Measurements from ENCODE around the gene FAM222A. TPM values are rescaled to one million over a fixed set of nuclear protein-coding genes. Genes with fewer than 3 reads are reported as not detected.
A peak's percentile ranks its signal among the peaks of the same experiment; 100 is the strongest.

FAM222A gene
- 1 to 10 TPM in 2 of 4 donors, under 1 TPM in 1, not detected in 1; 0.34 to 3.5 (median 1.7) TPM for total RNA-seq

- Histone ChIP-seq H3K27me3 (peaks cover 0 to 13% of the 10 kb centered on the region in 2 donors), H3K4me3 (peak within 1 kb of the TSS; percentile 24 to 67), H3K4me1 (no peaks in the 10 kb centered on the region), H3K9me3 (no peaks in the 10 kb centered on the region), H3K27ac (no peak within 1 kb of the TSS), H3K36me3 (no peaks in the 10 kb centered on the region)
- TF ChIP-seq POLR2A (IDR thresholded peaks at IDR 0.05) = peak; percentile 78 to 81
- peak; percentile 17 to 42 (median 30) for TF ChIP-seq CTCF (IDR thresholded peaks at IDR 0.05)
- DNase-seq = peak; percentile 96 to 99
- intact Hi-C loops (cut with DNase I; ENCODE audit: low total_unique reads) = no loop called here
These were observed at the start of gene FAM222A for GRCh38 chr12:109713187-109714070. Gene FAM222A (plus strand): TSS chr12:109713825. CDS start chr12:109744147, 30,322 bp downstream.

- intact Hi-C loops (cut with DNase I; ENCODE audit: low total_unique reads) = no loop called here
- Histone ChIP-seq H3K4me3 (no peak overlapping the region), H3K9me3 (no peaks in the 10 kb centered on the region), H3K36me3 (no peaks in the 10 kb centered on the region), H3K27ac (no peak overlapping the region), H3K27me3 (no peaks in the 10 kb centered on the region), H3K4me1 (no peaks in the 10 kb centered on the region)
- TF ChIP-seq CTCF (IDR thresholded peaks at IDR 0.05) = no peak
- no peak for TF ChIP-seq POLR2A (IDR thresholded peaks at IDR 0.05)
- no peak for DNase-seq
These were observed 49.2 kb upstream of the FAM222A start for GRCh38 chr12:109664402-109664801.

- H3K27ac ChIP-seq = no peak overlapping the region
- no peaks in the 10 kb centered on the region for H3K36me3 ChIP-seq
- no peaks in the 10 kb centered on the region for H3K27me3 ChIP-seq
- intact Hi-C loops (cut with DNase I; ENCODE audit: low total_unique reads) = no loop called here
- no peak overlapping the region for H3K4me3 ChIP-seq
- no peaks in the 10 kb centered on the region for H3K4me1 ChIP-seq
- no peak for DNase-seq
- no peak for TF ChIP-seq CTCF (IDR thresholded peaks at IDR 0.05)
- TF ChIP-seq POLR2A (IDR thresholded peaks at IDR 0.05) = no peak
- no peaks in the 10 kb centered on the region for H3K9me3 ChIP-seq
These were observed 47.6 kb upstream of the FAM222A start for GRCh38 chr12:109666068-109666467.

GRCh38 chr12:109670731-109671130, 42.9 kb upstream of the FAM222A start:
- Histone ChIP-seq H3K4me1 (no peaks in the 10 kb centered on the region), H3K9me3 (no peaks in the 10 kb centered on the region), H3K4me3 (no peak overlapping the region), H3K36me3 (no peaks in the 10 kb centered on the region), H3K27me3 (no peaks in the 10 kb centered on the region), H3K27ac (no peak overlapping the region)
- TF ChIP-seq POLR2A (IDR thresholded peaks at IDR 0.05) (no peak), CTCF (IDR thresholded peaks at IDR 0.05) (no peak)
- intact Hi-C loops (cut with DNase I; ENCODE audit: low total_unique reads) = no loop called here
- DNase-seq = no peak

- no peak for TF ChIP-seq POLR2A (IDR thresholded peaks at IDR 0.05)
- no peak for TF ChIP-seq CTCF (IDR thresholded peaks at IDR 0.05)
- Histone ChIP-seq H3K4me1 (no peaks in the 10 kb centered on the region), H3K36me3 (no peaks in the 10 kb centered on the region), H3K27ac (no peak overlapping the region), H3K9me3 (no peaks in the 10 kb centered on the region), H3K27me3 (no peaks in the 10 kb centered on the region), H3K4me3 (no peak overlapping the region)
- DNase-seq = no peak
- intact Hi-C loops (cut with DNase I; ENCODE audit: low total_unique reads) = no loop called here
These were observed 42.1 kb upstream of the FAM222A start for GRCh38 chr12:109671502-109671901.

Measured in uterus (tissue), 4 donors.